22Rv1 (cell line): Measurements from ENCODE around the gene DPCD.

Source experiments
- ZFX ChIP-seq: fragments of 450-650 bp; IDR thresholded peaks from 2 replicates; pipeline ENCODE4 v1.6.1; 2017; ENCODE audit warnings: antibody characterized with exemption, borderline replicate concordance
- TF ChIP-seq, protein P1 (sequence below): fragments of 450-650 bp; IDR thresholded peaks from 2 replicates; pipeline ENCODE4 v1.5.1; 2017; ENCODE audit warnings: mild to moderate bottlenecking

DNA sequence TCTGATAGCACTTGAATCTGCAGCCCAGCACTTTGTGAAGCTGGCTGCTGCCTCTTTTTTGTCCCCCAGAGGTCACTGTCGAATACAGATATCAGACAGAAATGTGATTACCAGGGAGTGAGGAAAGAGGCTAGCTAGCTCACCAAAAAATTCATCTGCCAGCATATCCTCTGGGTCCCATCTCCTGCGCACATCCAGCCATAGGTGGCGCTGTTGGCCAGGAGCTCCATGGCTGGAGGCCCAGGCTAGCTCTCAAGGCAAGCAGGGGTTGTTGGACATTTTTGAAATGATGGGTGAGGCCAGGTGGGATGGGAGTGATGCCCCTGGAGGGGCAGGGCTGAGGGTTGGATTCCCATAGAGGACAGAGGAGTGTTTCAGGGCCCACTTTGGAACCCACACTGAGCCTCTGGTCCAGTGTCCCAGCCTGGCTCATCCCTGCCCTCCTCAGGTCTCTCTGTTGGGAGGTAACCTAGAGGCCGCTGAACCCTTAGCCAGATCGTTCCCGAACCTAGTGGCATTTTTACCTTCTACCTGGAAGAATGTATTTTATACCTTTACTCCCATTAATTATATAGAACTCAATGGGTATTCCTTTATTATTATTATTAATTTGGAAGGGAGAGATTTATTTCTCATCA lies 14.8 kb downstream of the DPCD start:
- TF ChIP-seq, protein P1, sequence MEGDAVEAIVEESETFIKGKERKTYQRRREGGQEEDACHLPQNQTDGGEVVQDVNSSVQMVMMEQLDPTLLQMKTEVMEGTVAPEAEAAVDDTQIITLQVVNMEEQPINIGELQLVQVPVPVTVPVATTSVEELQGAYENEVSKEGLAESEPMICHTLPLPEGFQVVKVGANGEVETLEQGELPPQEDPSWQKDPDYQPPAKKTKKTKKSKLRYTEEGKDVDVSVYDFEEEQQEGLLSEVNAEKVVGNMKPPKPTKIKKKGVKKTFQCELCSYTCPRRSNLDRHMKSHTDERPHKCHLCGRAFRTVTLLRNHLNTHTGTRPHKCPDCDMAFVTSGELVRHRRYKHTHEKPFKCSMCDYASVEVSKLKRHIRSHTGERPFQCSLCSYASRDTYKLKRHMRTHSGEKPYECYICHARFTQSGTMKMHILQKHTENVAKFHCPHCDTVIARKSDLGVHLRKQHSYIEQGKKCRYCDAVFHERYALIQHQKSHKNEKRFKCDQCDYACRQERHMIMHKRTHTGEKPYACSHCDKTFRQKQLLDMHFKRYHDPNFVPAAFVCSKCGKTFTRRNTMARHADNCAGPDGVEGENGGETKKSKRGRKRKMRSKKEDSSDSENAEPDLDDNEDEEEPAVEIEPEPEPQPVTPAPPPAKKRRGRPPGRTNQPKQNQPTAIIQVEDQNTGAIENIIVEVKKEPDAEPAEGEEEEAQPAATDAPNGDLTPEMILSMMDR: peak; percentile 93
- TF ChIP-seq ZFX: no peak
